Activated CD8-positive, alpha-beta memory T cell treated with anti-CD3 and anti-CD28 coated beads, Interleukin-2, amount 50 U/mL, for 1 hour (primary cell): Measurements from ENCODE around the gene TM9SF1.

Experiments used
- DNase-seq: peaks from one replicate; pipeline ENCODE4 v3.0.0-alpha.2; 2020; ENCODE audit errors: extremely low read depth

The TM9SF1 gene

GRCh38 chr14:24196071-24197055, 1.1 kb upstream of the TM9SF1 start:
- DNase-seq = no peak

GRCh38 chr14:24194873-24195185, 412 bp downstream of the TM9SF1 start:
- no peak for DNase-seq

GRCh38 chr14:24194186-24194872, 912 bp downstream of the TM9SF1 start:
- DNase-seq = no peak

DNA sequence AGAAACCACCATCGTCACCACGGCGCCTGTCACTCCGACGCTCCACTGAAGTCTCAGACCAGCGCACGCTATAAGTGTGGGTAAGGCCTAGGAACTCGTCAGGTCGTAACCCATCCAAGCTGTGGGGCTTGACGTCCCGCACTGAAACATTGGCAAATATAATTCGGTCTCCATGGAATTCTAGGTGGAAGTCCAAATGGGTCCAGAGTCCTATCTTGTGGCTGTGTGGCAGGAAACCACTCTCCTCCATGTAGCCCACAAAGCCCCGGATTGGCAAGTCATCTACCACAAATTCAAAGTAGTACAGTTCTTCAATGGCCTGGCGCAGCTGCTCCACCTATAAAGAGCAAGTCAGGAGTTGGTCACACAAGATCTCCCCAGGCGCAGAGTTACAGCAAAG, 2.3 kb downstream of the TM9SF1 start:
- no peak for DNase-seq

DNA sequence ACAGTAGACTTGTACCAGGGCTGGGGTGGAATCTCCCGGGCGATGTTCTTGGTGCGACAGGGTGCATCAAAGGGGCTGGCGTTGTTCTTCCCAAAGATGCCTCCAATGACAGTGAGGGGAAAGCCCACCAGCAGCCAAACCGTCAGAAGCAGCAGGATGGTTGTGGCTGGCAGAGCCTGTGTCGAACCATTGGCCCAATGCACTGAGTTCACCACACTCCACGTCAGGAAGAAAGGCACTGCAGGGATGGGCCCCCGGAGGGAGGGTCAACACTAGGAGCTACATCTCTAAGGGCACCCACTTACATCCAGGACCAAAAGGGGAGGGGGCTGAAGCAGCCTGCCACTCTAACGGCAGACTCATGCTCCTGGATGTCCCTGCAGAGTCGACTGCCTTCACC, 4.8 kb downstream of the TM9SF1 start:
- no peak for DNase-seq

GRCh38 chr14:24189460-24189859, 5.8 kb downstream of the TM9SF1 start:
- no peak for DNase-seq

- no peak for DNase-seq
Measured at GRCh38 chr14:24189059-24189375, 6.2 kb downstream of the TM9SF1 start.

GRCh38 chr14:24188251-24189058, 6.8 kb downstream of the TM9SF1 start, which contains the start of gene IPO4:
Gene IPO4, minus strand, starts transcription at chr14:24188816. Its CDS starts 29 bp downstream, at chr14:24188787.
- DNase-seq = peak; percentile 93

GRCh38 chr14:24187539-24187915, 7.7 kb downstream of the TM9SF1 start:
- no peak for DNase-seq

DNA sequence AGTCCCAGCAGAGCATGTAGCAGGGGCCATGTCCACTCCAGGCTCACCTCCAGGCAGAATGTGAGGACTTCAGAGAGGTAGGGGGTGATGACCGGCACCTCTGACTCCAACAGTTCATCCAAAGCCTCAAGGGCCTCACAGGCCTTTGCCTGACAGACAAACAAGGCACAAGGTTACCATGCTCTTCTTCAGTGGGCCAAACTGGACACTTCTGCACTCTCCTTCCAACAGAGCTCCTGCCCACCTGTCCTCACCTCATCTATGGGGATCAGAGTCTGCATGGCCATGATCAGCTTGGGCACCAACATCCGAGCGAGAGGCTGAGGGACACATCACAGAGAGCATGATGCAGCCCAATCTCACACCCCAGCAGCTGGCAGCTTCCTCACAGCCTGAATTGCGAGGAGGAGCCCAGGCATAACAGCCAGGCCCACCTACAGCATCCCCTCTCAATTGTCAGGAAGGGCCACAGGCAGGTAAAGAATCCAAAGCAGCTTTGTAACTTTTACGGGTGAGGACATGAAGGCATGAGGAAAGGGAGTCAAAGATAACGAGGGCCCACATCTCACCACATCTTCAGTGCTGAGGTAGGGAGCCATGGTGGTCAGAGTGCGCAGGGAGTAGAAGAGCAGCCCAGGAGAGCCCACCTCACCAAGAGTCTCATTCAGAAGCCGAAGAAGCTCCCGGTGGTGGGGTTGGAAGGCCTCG, 8.3 kb downstream of the TM9SF1 start:
- DNase-seq = no peak

- no peak for DNase-seq
Measured at GRCh38 chr14:24185741-24186140, 9.5 kb downstream of the TM9SF1 start.

DNA sequence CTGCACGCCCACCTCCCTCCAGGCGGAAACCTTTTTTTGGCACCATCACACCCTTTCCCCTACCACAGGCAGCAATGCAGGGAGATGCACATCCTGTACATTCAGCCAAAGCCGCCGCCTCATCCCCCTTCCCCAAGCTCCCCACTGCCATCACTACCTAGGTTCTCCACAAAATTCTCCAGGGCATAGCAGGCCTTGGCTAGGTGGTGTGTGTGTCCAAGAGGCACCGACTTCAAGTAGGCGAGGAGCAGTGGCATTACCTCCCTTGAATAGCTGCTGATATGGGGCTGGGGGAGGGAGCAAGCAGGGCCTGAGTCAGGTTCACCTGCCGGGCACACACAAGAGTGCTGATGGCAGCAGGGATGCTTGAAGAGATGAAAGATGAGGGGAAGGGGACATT, 10.2 kb downstream of the TM9SF1 start:
- no peak for DNase-seq

- DNase-seq = no peak
Measured at GRCh38 chr14:24184104-24184970, 10.9 kb downstream of the TM9SF1 start.

DNA sequence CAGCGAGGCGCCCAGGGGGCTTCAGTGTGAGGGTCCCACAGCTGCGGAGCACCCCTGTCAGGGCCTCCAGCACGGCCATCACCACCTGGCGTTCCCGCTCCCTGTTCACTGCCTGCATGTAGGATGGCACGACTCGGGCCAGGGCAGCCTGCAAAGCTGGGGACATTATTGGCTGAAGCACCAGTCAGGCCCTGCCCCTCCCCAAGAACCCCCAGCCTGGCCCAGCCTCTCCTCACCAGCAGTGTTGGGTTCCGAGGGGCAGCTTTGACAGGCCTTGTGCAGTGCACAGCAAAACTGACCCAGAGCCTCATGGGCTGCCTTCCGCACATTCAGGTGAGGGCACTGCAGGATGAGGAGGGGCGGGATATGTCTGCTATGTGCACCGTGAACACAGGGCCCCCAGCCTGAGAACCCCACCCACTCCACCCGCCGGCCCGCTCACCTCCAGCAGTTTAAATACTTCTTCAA, 12.2 kb downstream of the TM9SF1 start:
- no peak for DNase-seq

- DNase-seq = no peak
Measured at GRCh38 chr14:24182110-24182882, 12.9 kb downstream of the TM9SF1 start.

DNA sequence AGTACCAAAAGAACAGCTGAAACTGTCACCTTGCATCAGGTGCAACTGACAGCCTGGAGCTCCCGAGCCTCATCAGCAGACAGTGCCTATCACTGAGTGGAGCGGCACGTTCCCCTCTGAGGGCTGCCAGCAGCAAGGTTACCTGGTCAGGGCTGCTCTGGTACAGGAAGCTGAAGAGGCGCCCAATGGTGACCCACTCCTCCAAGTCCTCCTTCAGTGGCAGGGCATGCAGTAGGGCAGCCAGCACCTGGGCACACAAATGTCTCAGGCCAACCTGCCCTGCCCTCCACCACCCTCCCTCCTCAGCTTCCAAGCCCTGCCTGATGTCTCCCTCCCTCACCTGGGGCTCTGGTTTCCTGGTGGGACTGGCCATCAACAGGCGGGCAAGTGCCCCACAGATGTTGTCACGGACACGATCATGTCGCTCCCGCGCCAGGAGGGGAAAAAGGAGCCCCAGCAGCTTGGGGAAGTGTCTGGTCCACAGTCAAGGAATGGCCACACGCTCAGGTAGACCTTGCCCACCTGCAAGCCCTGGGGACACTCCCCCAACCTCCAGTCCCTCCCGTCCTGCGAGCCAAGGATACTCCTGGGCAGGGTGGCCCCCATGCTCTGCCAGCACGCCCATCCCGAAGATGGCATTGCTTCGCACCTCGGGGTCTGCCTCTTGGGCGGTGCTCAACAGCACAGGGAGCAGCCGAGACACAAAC, 13.7 kb downstream of the TM9SF1 start:
- DNase-seq = no peak

DNA sequence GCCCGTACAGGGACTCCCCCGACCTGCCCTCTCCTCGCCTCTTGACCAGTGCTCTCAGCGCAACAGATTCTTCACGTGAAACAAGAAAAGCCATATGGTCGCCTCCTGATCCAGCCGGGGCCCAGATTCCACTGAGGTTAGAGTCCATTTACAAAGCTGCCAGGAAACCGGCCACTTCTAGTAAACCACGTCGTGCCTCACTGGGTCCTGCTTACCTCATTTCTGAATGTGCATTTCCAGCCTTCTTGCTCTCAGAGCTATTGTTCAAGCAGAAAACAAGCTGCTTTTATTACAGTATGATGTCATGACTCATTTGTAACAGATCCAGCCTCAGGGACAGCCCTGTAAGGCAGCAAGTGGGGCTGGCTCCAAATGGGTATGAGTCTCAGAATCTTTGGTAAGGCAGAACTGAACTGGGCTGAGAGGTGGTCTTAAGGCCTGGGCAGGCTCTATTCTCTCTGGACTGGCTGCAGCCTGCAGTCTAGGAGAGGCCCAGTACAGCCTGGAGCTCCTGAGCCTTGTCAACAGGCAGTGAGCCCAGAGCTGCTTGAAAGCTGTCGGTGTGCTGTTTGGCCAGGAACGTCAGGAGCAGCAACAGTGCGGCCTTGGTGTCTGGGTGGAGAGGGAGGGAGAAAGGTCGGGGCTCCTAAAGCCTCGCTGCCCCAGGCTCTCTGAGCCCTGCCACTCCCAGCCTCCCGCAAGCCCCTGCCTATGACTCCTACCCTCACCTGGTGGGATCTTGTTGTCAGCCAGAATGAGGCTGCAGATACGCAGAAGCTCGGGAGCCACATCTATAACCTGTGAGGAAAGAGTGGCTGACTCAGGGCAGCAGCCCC, 15.1 kb downstream of the TM9SF1 start:
- DNase-seq = no peak

DNA sequence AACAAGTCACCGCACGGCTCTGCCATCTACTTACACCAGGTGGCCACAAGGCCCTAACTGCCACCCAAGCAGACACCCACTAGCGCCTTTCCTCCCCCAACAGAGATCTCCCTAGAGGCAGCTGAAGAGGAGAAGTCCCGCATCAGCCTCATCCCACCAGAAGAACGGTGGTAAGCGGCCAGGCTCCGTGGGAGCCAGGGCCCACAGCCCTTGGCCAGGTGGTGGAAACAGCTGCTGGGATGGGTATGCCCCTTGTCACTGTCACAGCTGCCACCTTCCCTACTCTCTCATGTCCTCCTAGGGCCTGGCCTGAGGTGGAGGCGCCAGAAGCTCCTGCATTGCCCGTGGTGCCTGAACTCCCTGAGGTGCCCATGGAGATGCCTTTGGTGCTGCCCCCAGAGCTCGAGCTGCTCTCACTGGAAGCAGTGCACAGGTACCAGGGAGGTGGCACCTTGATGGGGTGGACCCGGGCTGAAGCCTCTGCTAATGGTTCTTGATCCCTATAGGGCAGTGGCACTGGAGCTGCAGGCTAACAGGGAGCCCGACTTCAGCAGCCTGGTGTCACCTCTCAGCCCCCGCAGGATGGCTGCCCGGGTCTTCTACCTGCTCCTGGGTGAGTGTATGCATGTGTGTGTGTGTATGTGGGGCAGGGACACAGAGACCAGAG, 15.8 kb downstream of the TM9SF1 start:
- DNase-seq = no peak
